Sciatic nerve (tissue), 2 donors: Measurements from ENCODE around the gene GOLPH3L. TPM values are rescaled to one million over a fixed set of nuclear protein-coding genes. Genes with fewer than 3 reads are reported as not detected.
"Not testable (repeated sequence)": the region's sequence is repeated elsewhere in the genome, so short reads cannot be mapped to it uniquely, and the experiment has no call there.

Source experiments
- ATAC-seq: fragments of 200-7000 bp; cut with Tn5 transposase; one replicate; pipeline ENCODE4 v1.9.1; 2020; ENCODE audit warnings: mild to moderate bottlenecking, moderate library complexity
- DNase-seq: peaks from one replicate; pipeline ENCODE4 v3.0.0-alpha.2; 2020; ENCODE audit warnings: low spot score
- intact Hi-C: fragments of 100-400 bp; cut with DNase I; formaldehyde crosslinking; loops from one replicate; pipeline ENCODE4 v1.14.2; 2022
- total RNA-seq: library from RNA; stranded (reverse); fragmentation: NEBNext Ultra II Directional; extraction: Animal tissue kit (Norgen Biotek cat#: 25700); gene quantifications from one replicate; pipeline ENCODE4 v1.2.1, GENCODE V29; 2021
- donor health status: DM: no; HTN: no; CAD: no.
- donor health status: DM: no; HTN: no; CAD: no.

Gene GOLPH3L
- 27.6 TPM for total RNA-seq

- peak; percentile 100 for ATAC-seq
- DNase-seq, result peak; percentile 90
- intact Hi-C loops, result no loop called here
Measured at GRCh38 chr1:150696995-150697927, at the start of gene GOLPH3L. GOLPH3L (minus strand) TSS chr1:150697154; CDS start chr1:150694838, 2,316 bp downstream.

- no peak for ATAC-seq
- intact Hi-C loops, result no loop called here
- DNase-seq, result no peak
Measured at GRCh38 chr1:150730130-150730721, 33.3 kb upstream of the GOLPH3L start.

- intact Hi-C loops, result no loop called here
- DNase-seq, result no peak
- ATAC-seq, result no peak
Measured at GRCh38 chr1:150724336-150724735, 27.4 kb upstream of the GOLPH3L start.

- ATAC-seq (no peak), DNase-seq (no peak)
- intact Hi-C loops, result no loop called here
Measured at GRCh38 chr1:150720703-150721102, 23.7 kb upstream of the GOLPH3L start, which contains the start of gene HORMAD1. HORMAD1 (minus strand) TSS chr1:150720895; CDS start chr1:150719505, 1,390 bp downstream.

- no peak for DNase-seq
- intact Hi-C loops, result no loop called here
- no peak for ATAC-seq
Measured at GRCh38 chr1:150720098-150720497, 23.1 kb upstream of the GOLPH3L start.

GRCh38 chr1:150718225-150718891 is 21.4 kb upstream of the GOLPH3L start:
- DNase-seq (no peak), ATAC-seq (no peak)
- intact Hi-C loops, result no loop called here

- ATAC-seq, DNase-seq, intact Hi-C loops: not testable (repeated sequence)
Measured at GRCh38 chr1:150709031-150709430, 12.1 kb upstream of the GOLPH3L start.

- ATAC-seq (no peak), DNase-seq (no peak)
- intact Hi-C loops, result no loop called here
Measured at GRCh38 chr1:150708595-150708994, 11.6 kb upstream of the GOLPH3L start.

GRCh38 chr1:150706091-150706490 is 9.1 kb upstream of the GOLPH3L start:
- intact Hi-C loops, result no loop called here
- DNase-seq, result no peak
- no peak for ATAC-seq

- intact Hi-C loops, result no loop called here
- DNase-seq, result no peak
- no peak for ATAC-seq
Measured at GRCh38 chr1:150703427-150703826, 6.5 kb upstream of the GOLPH3L start.

- ATAC-seq (peak; percentile 28), DNase-seq (no peak)
- intact Hi-C loops, result no loop called here
Measured at GRCh38 chr1:150696590-150696989, 364 bp downstream of the GOLPH3L start.

- intact Hi-C loops, result no loop called here
Measured at GRCh38 chr1:150696162-150696561, 792 bp downstream of the GOLPH3L start.

GRCh38 chr1:150695561-150695960 is 1.4 kb downstream of the GOLPH3L start:
- ATAC-seq (no peak), DNase-seq (no peak)
- intact Hi-C loops, result no loop called here

More at GRCh38 chr1:150696162-150696561, 792 bp downstream of the GOLPH3L start:
- DNase-seq, result no peak
- no peak for ATAC-seq

- ATAC-seq (no peak), DNase-seq (no peak)
- intact Hi-C loops, result no loop called here
Measured at GRCh38 chr1:150692720-150693119, 4.2 kb downstream of the GOLPH3L start.

- DNase-seq (no peak), ATAC-seq (no peak)
- intact Hi-C loops, result no loop called here
Measured at GRCh38 chr1:150688763-150689162, 8.2 kb downstream of the GOLPH3L start.

GRCh38 chr1:150686275-150686674 is 10.7 kb downstream of the GOLPH3L start:
- DNase-seq, result no peak
- intact Hi-C loops, result no loop called here
- ATAC-seq, result no peak

GRCh38 chr1:150683914-150684313 is 13.0 kb downstream of the GOLPH3L start:
- ATAC-seq (no peak), DNase-seq (no peak)
- intact Hi-C loops, result no loop called here

- no peak for DNase-seq
- no peak for ATAC-seq
- intact Hi-C loops, result no loop called here
Measured at GRCh38 chr1:150678988-150679387, 18.0 kb downstream of the GOLPH3L start.

- intact Hi-C loops, result no loop called here
- DNase-seq (no peak), ATAC-seq (no peak)
Measured at GRCh38 chr1:150674881-150675280, 22.1 kb downstream of the GOLPH3L start.

GRCh38 chr1:150663321-150663720 is 33.6 kb downstream of the GOLPH3L start:
- ATAC-seq (no peak), DNase-seq (no peak)
- intact Hi-C loops, result no loop called here
